Ishikawa (cell line): ENCODE data around the gene DSTN.

Source experiments
- CEBPB ChIP-seq: IDR thresholded peaks from 2 replicates; pipeline ENCODE4 v1.6.1; 2012
- CREB1 ChIP-seq: IDR thresholded peaks from 2 replicates; pipeline ENCODE4 v1.6.1; 2012; ENCODE audit warnings: low read depth
- EGR1 ChIP-seq: IDR thresholded peaks from 2 replicates; pipeline ENCODE4 v1.6.1; 2012
- EP300 ChIP-seq: IDR thresholded peaks from 2 replicates; pipeline ENCODE4 v1.6.1; 2012; ENCODE audit warnings: borderline replicate concordance
- FOXM1 ChIP-seq: IDR thresholded peaks from 2 replicates; pipeline ENCODE4 v1.6.1; 2012; ENCODE audit warnings: low read depth, borderline replicate concordance
- MAX ChIP-seq: IDR thresholded peaks from 2 replicates; pipeline ENCODE4 v1.6.1; 2012
- NFIC ChIP-seq: IDR thresholded peaks from 2 replicates; pipeline ENCODE4 v1.6.1; 2012
- RAD21 ChIP-seq: IDR thresholded peaks from 2 replicates; pipeline ENCODE4 v1.6.1; 2012; ENCODE audit warnings: low read depth
- TAF1 ChIP-seq: IDR thresholded peaks from 2 replicates; pipeline ENCODE4 v1.6.1; 2012; ENCODE audit warnings: low read depth, mild to moderate bottlenecking
- TCF12 ChIP-seq: IDR thresholded peaks from 2 replicates; pipeline ENCODE4 v1.6.1; 2012; ENCODE audit warnings: low read depth
- TEAD4 ChIP-seq: IDR thresholded peaks from 2 replicates; pipeline ENCODE4 v1.6.1; 2012
- USF1 ChIP-seq: IDR thresholded peaks from 2 replicates; pipeline ENCODE4 v1.6.1; 2012
- YY1 ChIP-seq: IDR thresholded peaks from 2 replicates; pipeline ENCODE4 v1.6.1; 2012; ENCODE audit warnings: low read depth
- ZBTB7A ChIP-seq: IDR thresholded peaks from 2 replicates; pipeline ENCODE4 v1.6.1; 2012; ENCODE audit warnings: low read depth
- TF ChIP-seq, protein P1 (sequence below): IDR thresholded peaks from 2 replicates; pipeline ENCODE4 v1.6.1; 2012; ENCODE audit warnings: low read depth, mild to moderate bottlenecking

DSTN gene

GRCh38 chr20:17622851-17623508 lies 53.1 kb downstream of the DSTN start:
- TF ChIP-seq TAF1: no peak
- TF ChIP-seq MAX: no peak
- no peak for TF ChIP-seq CREB1
- TF ChIP-seq USF1: no peak
- TF ChIP-seq, protein P1, sequence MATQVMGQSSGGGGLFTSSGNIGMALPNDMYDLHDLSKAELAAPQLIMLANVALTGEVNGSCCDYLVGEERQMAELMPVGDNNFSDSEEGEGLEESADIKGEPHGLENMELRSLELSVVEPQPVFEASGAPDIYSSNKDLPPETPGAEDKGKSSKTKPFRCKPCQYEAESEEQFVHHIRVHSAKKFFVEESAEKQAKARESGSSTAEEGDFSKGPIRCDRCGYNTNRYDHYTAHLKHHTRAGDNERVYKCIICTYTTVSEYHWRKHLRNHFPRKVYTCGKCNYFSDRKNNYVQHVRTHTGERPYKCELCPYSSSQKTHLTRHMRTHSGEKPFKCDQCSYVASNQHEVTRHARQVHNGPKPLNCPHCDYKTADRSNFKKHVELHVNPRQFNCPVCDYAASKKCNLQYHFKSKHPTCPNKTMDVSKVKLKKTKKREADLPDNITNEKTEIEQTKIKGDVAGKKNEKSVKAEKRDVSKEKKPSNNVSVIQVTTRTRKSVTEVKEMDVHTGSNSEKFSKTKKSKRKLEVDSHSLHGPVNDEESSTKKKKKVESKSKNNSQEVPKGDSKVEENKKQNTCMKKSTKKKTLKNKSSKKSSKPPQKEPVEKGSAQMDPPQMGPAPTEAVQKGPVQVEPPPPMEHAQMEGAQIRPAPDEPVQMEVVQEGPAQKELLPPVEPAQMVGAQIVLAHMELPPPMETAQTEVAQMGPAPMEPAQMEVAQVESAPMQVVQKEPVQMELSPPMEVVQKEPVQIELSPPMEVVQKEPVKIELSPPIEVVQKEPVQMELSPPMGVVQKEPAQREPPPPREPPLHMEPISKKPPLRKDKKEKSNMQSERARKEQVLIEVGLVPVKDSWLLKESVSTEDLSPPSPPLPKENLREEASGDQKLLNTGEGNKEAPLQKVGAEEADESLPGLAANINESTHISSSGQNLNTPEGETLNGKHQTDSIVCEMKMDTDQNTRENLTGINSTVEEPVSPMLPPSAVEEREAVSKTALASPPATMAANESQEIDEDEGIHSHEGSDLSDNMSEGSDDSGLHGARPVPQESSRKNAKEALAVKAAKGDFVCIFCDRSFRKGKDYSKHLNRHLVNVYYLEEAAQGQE: no peak
- TF ChIP-seq RAD21: no peak
- no peak for TF ChIP-seq YY1
- TF ChIP-seq EGR1: no peak

DNA sequence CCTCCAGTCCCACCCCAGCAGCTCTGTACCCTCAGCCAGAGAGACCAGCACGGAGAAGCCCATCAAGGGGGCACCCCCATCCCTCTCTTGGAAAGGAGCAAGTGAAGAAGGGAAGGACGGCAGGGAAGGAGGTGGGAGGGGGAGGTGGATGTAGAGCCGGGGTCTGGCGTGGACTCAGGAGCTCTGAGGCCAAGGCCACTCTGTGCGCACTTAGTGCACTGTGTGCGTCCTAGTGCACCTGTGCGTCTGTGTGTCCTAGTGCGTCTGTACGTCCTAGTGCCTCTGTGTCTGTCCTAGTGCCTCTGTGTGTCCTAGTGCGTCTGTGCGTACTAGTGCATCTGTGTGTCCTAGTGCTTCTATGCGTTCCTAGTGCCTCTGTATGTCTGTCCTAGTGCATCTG lies 54.2 kb downstream of the DSTN start:
- TF ChIP-seq, protein P1: no peak
- TF ChIP-seq CREB1: no peak
- no peak for TF ChIP-seq CEBPB
- no peak for TF ChIP-seq EP300
- TF ChIP-seq EGR1: no peak

DNA sequence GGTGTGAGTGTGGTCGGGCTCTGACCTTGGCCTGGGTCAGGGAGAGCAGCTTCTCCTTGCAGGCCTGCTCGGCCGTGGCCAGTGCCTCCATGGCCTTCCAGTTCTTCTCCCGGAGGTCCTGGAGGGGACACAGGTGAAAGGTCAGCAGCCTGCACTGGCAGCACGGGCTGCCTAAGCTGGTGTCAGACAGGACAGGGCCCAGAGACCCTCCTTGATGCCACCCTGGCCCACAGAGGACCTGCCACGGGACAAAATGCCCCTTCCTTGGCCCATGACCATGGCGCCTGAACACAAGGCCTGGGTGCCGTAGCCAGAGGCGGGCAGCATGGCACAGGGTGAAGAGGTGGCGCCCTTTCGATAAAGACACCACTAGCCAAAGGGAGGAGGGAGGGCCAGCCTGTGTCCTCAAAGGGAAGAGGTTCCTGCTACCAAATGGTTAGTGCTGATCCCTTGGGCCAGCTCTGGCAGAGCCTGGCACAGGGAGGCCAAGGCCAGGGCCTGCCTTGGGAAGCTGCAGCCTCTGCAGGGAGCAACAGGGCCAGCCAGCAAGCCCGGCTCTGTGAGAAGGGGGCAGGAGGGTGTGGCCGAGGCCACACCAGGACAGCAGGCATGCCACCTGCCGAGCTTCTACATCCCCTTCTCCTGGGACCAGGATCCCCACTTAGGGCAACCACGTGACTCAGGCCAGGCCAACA lies 54.8 kb downstream of the DSTN start:
- no peak for TF ChIP-seq MAX
- TF ChIP-seq FOXM1: no peak
- no peak for TF ChIP-seq TCF12
- TF ChIP-seq YY1: no peak
- no peak for TF ChIP-seq ZBTB7A
- no peak for TF ChIP-seq TEAD4
- no peak for TF ChIP-seq EP300
- no peak for TF ChIP-seq CEBPB
- no peak for TF ChIP-seq TAF1
- TF ChIP-seq USF1: no peak
- no peak for TF ChIP-seq CREB1
- no peak for TF ChIP-seq EGR1
- no peak for TF ChIP-seq NFIC
- TF ChIP-seq, protein P1: no peak
- no peak for TF ChIP-seq RAD21

DNA sequence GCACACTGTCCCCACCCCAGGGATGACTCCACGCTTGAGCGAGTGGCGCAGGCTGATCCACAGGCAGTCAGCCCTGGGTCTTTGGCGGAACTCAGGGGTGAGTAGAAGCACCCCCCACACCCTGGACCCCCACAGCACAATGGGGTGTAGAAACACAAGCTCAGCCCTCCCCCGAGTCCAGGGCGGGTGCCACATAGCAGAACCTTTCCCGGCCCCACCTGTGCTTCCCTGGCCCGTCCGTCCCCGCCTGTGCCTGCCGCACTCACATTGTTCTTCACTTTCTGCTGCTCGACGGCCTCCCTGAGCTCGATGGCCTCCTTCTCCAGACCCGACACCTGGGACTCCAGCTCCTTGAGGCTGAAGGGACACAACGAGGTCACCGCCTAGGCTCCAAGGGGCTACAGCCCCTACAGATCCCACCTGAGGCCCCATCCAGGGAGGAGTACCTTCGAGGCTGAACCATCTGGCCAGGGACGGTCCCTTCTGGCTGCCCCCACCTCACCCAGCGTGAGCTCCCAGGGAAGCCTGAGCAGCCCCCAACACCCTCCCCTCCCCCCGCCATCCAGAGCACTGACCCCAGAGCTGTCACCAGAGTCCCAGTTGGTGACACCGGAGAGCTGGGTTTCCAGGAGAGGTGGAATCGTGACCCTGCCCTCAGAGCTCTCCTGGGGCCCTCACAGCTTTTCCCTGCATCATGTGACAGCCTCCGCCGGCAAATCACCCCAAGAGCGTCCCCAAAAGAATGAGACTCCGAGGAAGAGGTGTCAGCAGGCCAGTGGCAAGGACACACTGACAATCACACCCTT lies 55.6 kb downstream of the DSTN start:
- TF ChIP-seq TCF12 (no peak), TAF1 (no peak), RAD21 (no peak), EGR1 (no peak), FOXM1 (no peak), MAX (no peak), CEBPB (no peak), USF1 (no peak), NFIC (no peak)
